Neural cell (in vitro differentiated cells): Measurements from ENCODE around the gene NFYC. TPM values are rescaled to one million over a fixed set of nuclear protein-coding genes. Genes with fewer than 3 reads are reported as not detected.

Experiments used
- H2AFZ ChIP-seq: fragments of 200-600, 300-800 bp; sonication (generic), shearing (Covaris generic); 2 replicates; pipeline ENCODE4 v1.6.0; 2014; ENCODE audit warnings: low read depth, mild to moderate bottlenecking, antibody characterized with exemption, low read length, moderate library complexity
- H3F3A ChIP-seq: fragments of 200-600 bp; shearing (Covaris generic); 2 replicates; pipeline ENCODE4 v1.6.1; 2016; ENCODE audit warnings: mild to moderate bottlenecking, moderate library complexity, mixed read lengths, antibody characterized with exemption, low read length; ENCODE audit not compliant: insufficient read depth, poor library complexity, severe bottlenecking
- H3K27ac ChIP-seq: fragments of 200-600, 300-800 bp; sonication (generic), shearing (Covaris generic); 2 replicates; pipeline ENCODE4 v1.5.1; 2014; ENCODE audit warnings: mild to moderate bottlenecking, low read length, moderate library complexity
- H3K27me3 ChIP-seq: fragments of 300-800, 200-600 bp; sonication (generic), shearing (Covaris generic); 2 replicates; pipeline ENCODE4 v1.6.0; 2014; ENCODE audit warnings: mild to moderate bottlenecking, low read depth, low read length, moderate library complexity; ENCODE audit not compliant: insufficient read depth
- H3K36me3 ChIP-seq: fragments of 300-800, 200-600 bp; sonication (generic), shearing (Covaris generic); 2 replicates; pipeline ENCODE4 v1.5.1; 2014; ENCODE audit warnings: mild to moderate bottlenecking, antibody characterized with exemption, low read length, moderate library complexity; ENCODE audit not compliant: insufficient read depth
- H3K4me2 ChIP-seq: fragments of 300-800, 200-600 bp; sonication (generic), shearing (Covaris generic); 2 replicates; pipeline ENCODE4 v1.6.0; 2014; ENCODE audit warnings: mild to moderate bottlenecking, low read length
- H3K4me3 ChIP-seq: fragments of 300-800, 200-600 bp; sonication (generic), shearing (Covaris generic); 2 replicates; pipeline ENCODE4 v1.5.1; 2014; ENCODE audit warnings: mild to moderate bottlenecking, low read length, moderate library complexity
- H3K79me2 ChIP-seq: fragments of 200-600 bp; shearing (Covaris generic); replicated peaks from 2 replicates; pipeline ENCODE4 v1.6.0; 2014; ENCODE audit warnings: mild to moderate bottlenecking, low read length, moderate library complexity; ENCODE audit not compliant: insufficient read depth
- H3K9ac ChIP-seq: fragments of 300-800, 200-600 bp; sonication (generic), shearing (Covaris generic); 2 replicates; pipeline ENCODE4 v1.6.1; 2016; ENCODE audit warnings: mild to moderate bottlenecking, low read length, mixed read lengths
- H3K9me2 ChIP-seq: fragments of 200-600 bp; shearing (Covaris generic); 2 replicates; pipeline ENCODE4 v1.6.1; 2016; ENCODE audit warnings: mild to moderate bottlenecking, low read length, mixed read lengths; ENCODE audit not compliant: insufficient read depth
- H3K9me3 ChIP-seq: fragments of 200-600, 300-800 bp; sonication (generic), shearing (Covaris generic); 2 replicates; pipeline ENCODE4 v1.6.1; 2016; ENCODE audit warnings: mild to moderate bottlenecking, mixed run types, low read length, moderate library complexity, mixed read lengths
- H4K20me1 ChIP-seq: fragments of 200-600 bp; shearing (Covaris generic); 2 replicates; pipeline ENCODE4 v1.6.1; 2016; ENCODE audit warnings: mild to moderate bottlenecking, mixed run types; ENCODE audit not compliant: insufficient read depth
- CTCF ChIP-seq: fragments of 450-650 bp; IDR thresholded peaks from 2 replicates; pipeline ENCODE4 v1.5.1; 2014; ENCODE audit warnings: antibody characterized with exemption, mild to moderate bottlenecking, moderate library complexity; ENCODE audit not compliant: poor library complexity, severe bottlenecking
- EP300 ChIP-seq: fragments of 450-650 bp; conservative IDR thresholded peaks from 2 replicates; pipeline ENCODE4 v1.6.1; 2014; ENCODE audit warnings: antibody characterized with exemption, mild to moderate bottlenecking, moderate library complexity; ENCODE audit not compliant: poor library complexity, severe bottlenecking
- EZH2 ChIP-seq: fragments of 200-600, 300-800 bp; shearing (Covaris generic), sonication (generic); IDR thresholded peaks from 2 replicates; pipeline ENCODE4 v1.6.1; 2014; ENCODE audit warnings: antibody characterized with exemption, low read length, borderline replicate concordance, mild to moderate bottlenecking; ENCODE audit not compliant: insufficient read depth, poor library complexity, severe bottlenecking
- MXI1 ChIP-seq: fragments of 450-650 bp; conservative IDR thresholded peaks from 2 replicates; pipeline ENCODE4 v1.6.1; 2014; ENCODE audit warnings: antibody characterized with exemption, mild to moderate bottlenecking; ENCODE audit not compliant: poor library complexity, severe bottlenecking
- POLR2AphosphoS5 ChIP-seq: IDR thresholded peaks from 2 replicates; pipeline ENCODE4 v1.6.1; 2012
- RAD21 ChIP-seq: fragments of 450-650 bp; conservative IDR thresholded peaks from 2 replicates; pipeline ENCODE4 v1.6.1; 2014; ENCODE audit warnings: antibody characterized with exemption, mild to moderate bottlenecking, moderate library complexity
- REST ChIP-seq: IDR thresholded peaks from 2 replicates; pipeline ENCODE4 v1.6.1; 2012; ENCODE audit warnings: borderline replicate concordance
- SMC3 ChIP-seq: fragments of 450-650 bp; conservative IDR thresholded peaks from 2 replicates; pipeline ENCODE4 v1.6.1; 2014; ENCODE audit warnings: antibody characterized with exemption, mild to moderate bottlenecking, moderate library complexity; ENCODE audit not compliant: poor library complexity
- TAF1 ChIP-seq: IDR thresholded peaks from 2 replicates; pipeline ENCODE4 v1.6.1; 2012; ENCODE audit warnings: low read depth
- polyA plus RNA-seq: library from polyadenylated mRNA; depleted of rRNA; stranded (reverse); fragments of >200 nt; gene quantifications from 2 replicates; pipeline ENCODE4 v1.2.3, GENCODE V29; 2014

The NFYC gene
- polyA plus RNA-seq, 1 donor from 2014 or later = 66.0 TPM

- H3K27ac ChIP-seq = no peak overlapping the region
- peaks cover 61% of the 10 kb centered on the region for H3K79me2 ChIP-seq
- no peaks in the 10 kb centered on the region for H3F3A ChIP-seq
- no peaks in the 10 kb centered on the region for H3K27me3 ChIP-seq
- no peak overlapping the region for H3K9ac ChIP-seq
- no peaks in the 10 kb centered on the region for H3K9me3 ChIP-seq
- H4K20me1 ChIP-seq = no peaks in the 10 kb centered on the region
- H2AFZ ChIP-seq = no peak overlapping the region
- no peaks in the 10 kb centered on the region for H3K9me2 ChIP-seq
- H3K36me3 ChIP-seq = no peaks in the 10 kb centered on the region
- no peak overlapping the region for H3K4me3 ChIP-seq
- H3K4me2 ChIP-seq = no peak overlapping the region
- TF ChIP-seq RAD21 = no peak
- no peak for TF ChIP-seq EZH2
- TF ChIP-seq CTCF = no peak
- TF ChIP-seq MXI1 = no peak
- TF ChIP-seq EP300 = no peak
- TF ChIP-seq REST = no peak
- TF ChIP-seq POLR2AphosphoS5 = no peak
- TF ChIP-seq SMC3 = no peak
- no peak for TF ChIP-seq TAF1
Measured at GRCh38 chr1:40697436-40697835, 5.9 kb downstream of the NFYC start.

GRCh38 chr1:40699787-40700186, 8.3 kb downstream of the NFYC start:
- Histone ChIP-seq H3K9me2 (no peaks in the 10 kb centered on the region), H3K27me3 (no peaks in the 10 kb centered on the region), H3K9ac (no peak overlapping the region), H4K20me1 (no peaks in the 10 kb centered on the region), H3K36me3 (no peaks in the 10 kb centered on the region), H3K79me2 (peaks cover 47% of the 10 kb centered on the region), H3K27ac (no peak overlapping the region), H3F3A (no peaks in the 10 kb centered on the region), H3K4me3 (no peak overlapping the region), H2AFZ (no peak overlapping the region), H3K9me3 (no peaks in the 10 kb centered on the region), H3K4me2 (no peak overlapping the region)
- TF ChIP-seq CTCF (no peak), EZH2 (no peak), REST (no peak)
